HG03442 (cell line): ENCODE results near the gene CATSPERD.

Experiments used
- ATAC-seq: cut with Tn5 transposase; IDR thresholded peaks from one replicate; pipeline ENCODE4 v1.9.1; 2021; ENCODE audit warnings: mild to moderate bottlenecking, moderate library complexity; ENCODE audit not compliant: unreplicated experiment

The CATSPERD gene

GRCh38 chr19:5826531-5827341 lies 106.3 kb downstream of the CATSPERD start:
- ATAC-seq = no peak

- ATAC-seq = no peak
Observed at GRCh38 chr19:5827342-5827890, 107.0 kb downstream of the CATSPERD start.

GRCh38 chr19:5827891-5828660 lies 107.6 kb downstream of the CATSPERD start:
- ATAC-seq = peak; percentile 72
